Raji (cell line): ENCODE results near the gene TRIO.
A peak's percentile ranks its signal among the peaks of the same experiment; 100 is the strongest.

Experiments
- POLR2A ChIP-seq: IDR thresholded peaks from 2 replicates; pipeline ENCODE4 v1.6.1; 2011; ENCODE audit warnings: low read depth, low read length, control low read depth; ENCODE audit not compliant: insufficient read depth

Gene TRIO

GRCh38 chr5:14256026-14256690 is 113.0 kb downstream of the TRIO start:
- TF ChIP-seq POLR2A, result no peak

GRCh38 chr5:14256756-14257393 is 113.7 kb downstream of the TRIO start:
- TF ChIP-seq POLR2A, result no peak

- TF ChIP-seq POLR2A, result no peak
Measured at GRCh38 chr5:14257995-14258403, 114.9 kb downstream of the TRIO start.

GRCh38 chr5:14258840-14259239 is 115.7 kb downstream of the TRIO start:
- no peak for TF ChIP-seq POLR2A

- TF ChIP-seq POLR2A, result no peak
Measured at GRCh38 chr5:14260637-14261036, 117.5 kb downstream of the TRIO start.

GRCh38 chr5:14261235-14261634 is 118.1 kb downstream of the TRIO start:
- no peak for TF ChIP-seq POLR2A

GRCh38 chr5:14261856-14262611 is 118.9 kb downstream of the TRIO start:
- no peak for TF ChIP-seq POLR2A

GRCh38 chr5:14263113-14263512 is 120.0 kb downstream of the TRIO start:
- no peak for TF ChIP-seq POLR2A

- TF ChIP-seq POLR2A, result no peak
Measured at GRCh38 chr5:14263699-14264098, 120.6 kb downstream of the TRIO start.

GRCh38 chr5:14264605-14265316 is 121.6 kb downstream of the TRIO start:
- TF ChIP-seq POLR2A, result peak; percentile 77

GRCh38 chr5:14265570-14265969 is 122.4 kb downstream of the TRIO start:
- TF ChIP-seq POLR2A, result no peak

GRCh38 chr5:14266171-14266570 is 123.0 kb downstream of the TRIO start:
- no peak for TF ChIP-seq POLR2A

- TF ChIP-seq POLR2A, result no peak
Measured at GRCh38 chr5:14266686-14267085, 123.5 kb downstream of the TRIO start.

- no peak for TF ChIP-seq POLR2A
Measured at GRCh38 chr5:14267166-14267838, 124.2 kb downstream of the TRIO start.
